Stimulated activated naive CD8-positive, alpha-beta T cell treated with anti-CD3 and anti-CD28 coated beads, Interleukin-15, Interleukin-2, amounts not matched to agents 100 ng/mL and 50 ng/mL, for 24 hours (primary cell): ENCODE results near the gene MYO9A.
"Not testable (repeated sequence)": the region's sequence is repeated elsewhere in the genome, so short reads cannot be mapped to it uniquely, and the experiment has no call there.

Experiments used
- H3K27ac Mint-ChIP-seq: one replicate; pipeline ENCODE4 v1.8.0; 2021; ENCODE audit warnings: mild to moderate bottlenecking, mixed read lengths
- H3K27me3 Mint-ChIP-seq: one replicate; pipeline ENCODE4 v1.8.0; 2021; ENCODE audit warnings: mixed read lengths
- H3K36me3 Mint-ChIP-seq: one replicate; pipeline ENCODE4 v1.8.0; 2021; ENCODE audit warnings: low read depth, mixed read lengths
- H3K4me1 Mint-ChIP-seq: one replicate; pipeline ENCODE4 v1.8.0; 2021; ENCODE audit warnings: low read depth, mixed read lengths
- H3K4me3 Mint-ChIP-seq: one replicate; pipeline ENCODE4 v1.8.0; 2021; ENCODE audit warnings: mild to moderate bottlenecking, mixed read lengths
- H3K9me3 Mint-ChIP-seq: one replicate; pipeline ENCODE4 v1.8.0; 2021; ENCODE audit warnings: mixed read lengths

The MYO9A gene

DNA sequence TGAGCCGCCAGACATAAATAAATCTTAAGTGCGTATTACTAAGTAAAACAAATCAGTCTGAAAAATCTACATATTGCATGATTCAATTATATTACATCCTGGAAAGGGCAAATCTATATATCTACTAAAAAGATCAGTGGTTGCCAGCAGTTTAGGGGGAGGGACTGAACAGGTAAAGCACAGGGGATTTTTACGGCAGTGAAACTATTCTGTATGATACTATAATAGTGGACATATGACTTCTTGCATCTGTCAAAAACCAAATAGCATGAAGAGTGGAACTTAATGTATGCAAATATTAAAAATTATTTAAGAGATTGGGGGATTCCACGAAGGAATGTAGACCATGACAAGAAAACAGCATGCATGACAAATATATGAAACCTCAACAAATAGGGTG is 111.6 kb downstream of the MYO9A start:
- Mint-ChIP-seq H3K27me3 (no peaks in the 10 kb centered on the region), H3K27ac (no peak overlapping the region), H3K9me3 (no peaks in the 10 kb centered on the region), H3K4me1 (no peaks in the 10 kb centered on the region), H3K36me3 (peaks cover 13% of the 10 kb centered on the region), H3K4me3 (no peak overlapping the region)

DNA sequence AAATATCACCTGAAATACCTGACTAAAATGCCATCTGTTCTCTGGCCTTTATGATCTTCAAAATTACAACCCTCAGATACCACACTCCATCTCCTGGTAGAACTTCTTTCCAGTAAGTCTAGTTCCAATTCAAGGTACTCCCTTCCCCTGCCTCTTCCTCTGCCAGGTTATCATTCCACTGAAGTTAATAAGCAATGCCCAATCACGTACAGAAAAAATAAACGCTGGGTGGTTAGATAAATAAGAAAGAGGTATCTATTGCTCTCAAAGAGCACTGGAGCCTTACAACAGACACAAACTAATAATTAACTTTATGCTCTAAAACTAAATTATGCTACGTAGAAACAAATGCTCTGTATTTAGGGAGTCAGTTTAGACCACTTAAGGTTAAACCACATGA is 112.5 kb downstream of the MYO9A start:
- H3K36me3 Mint-ChIP-seq, result peaks cover 19% of the 10 kb centered on the region
- no peaks in the 10 kb centered on the region for H3K4me1 Mint-ChIP-seq
- H3K9me3 Mint-ChIP-seq, result no peaks in the 10 kb centered on the region
- no peaks in the 10 kb centered on the region for H3K27me3 Mint-ChIP-seq
- no peak overlapping the region for H3K4me3 Mint-ChIP-seq
- H3K27ac Mint-ChIP-seq, result no peak overlapping the region

DNA sequence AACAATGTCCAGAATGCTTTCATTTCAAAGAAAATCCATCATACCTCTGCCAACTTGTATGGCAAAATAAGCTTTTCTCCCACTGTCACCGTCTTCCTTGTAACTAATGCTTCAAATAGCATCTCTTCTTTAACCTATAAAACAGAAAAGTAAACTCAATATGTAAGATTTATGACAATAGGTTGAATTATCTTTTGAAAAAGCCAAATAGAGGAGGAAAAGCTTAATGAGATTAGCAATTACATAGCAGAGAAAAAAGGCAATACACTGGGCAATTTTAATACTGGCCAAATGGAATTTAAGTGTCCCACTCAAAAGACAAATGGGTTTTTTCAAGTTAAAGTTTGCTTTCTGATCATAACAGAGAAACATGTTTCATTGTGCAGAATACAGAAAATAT is 118.1 kb downstream of the MYO9A start:
- Mint-ChIP-seq H3K36me3 (peaks cover 28% of the 10 kb centered on the region), H3K27ac (no peak overlapping the region), H3K27me3 (no peaks in the 10 kb centered on the region), H3K4me1 (no peaks in the 10 kb centered on the region), H3K4me3 (no peak overlapping the region), H3K9me3 (no peaks in the 10 kb centered on the region)

DNA sequence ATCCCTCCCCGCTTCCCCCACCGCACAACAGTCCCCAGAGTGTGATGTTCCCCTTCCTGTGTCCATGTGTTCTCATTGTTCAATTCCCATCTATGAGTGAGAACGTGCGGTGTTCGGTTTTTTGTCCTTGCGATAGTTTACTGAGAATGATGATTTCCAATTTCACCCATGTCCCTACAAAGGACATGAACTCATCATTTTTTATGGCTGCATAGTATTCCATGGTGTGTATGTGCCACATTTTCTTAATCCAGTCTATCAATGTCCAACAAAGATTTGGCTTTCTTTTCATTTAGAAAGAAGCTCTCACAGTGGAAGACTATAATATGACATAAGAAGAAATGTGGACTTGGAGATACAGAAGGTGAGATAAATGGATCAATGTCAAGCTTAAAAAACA is 119.2 kb downstream of the MYO9A start:
- H3K27ac Mint-ChIP-seq, H3K27me3 Mint-ChIP-seq, H3K4me1 Mint-ChIP-seq, H3K4me3 Mint-ChIP-seq, H3K9me3 Mint-ChIP-seq: not testable (repeated sequence)
- H3K36me3 Mint-ChIP-seq, result peaks cover 25% of the 10 kb centered on the region

DNA sequence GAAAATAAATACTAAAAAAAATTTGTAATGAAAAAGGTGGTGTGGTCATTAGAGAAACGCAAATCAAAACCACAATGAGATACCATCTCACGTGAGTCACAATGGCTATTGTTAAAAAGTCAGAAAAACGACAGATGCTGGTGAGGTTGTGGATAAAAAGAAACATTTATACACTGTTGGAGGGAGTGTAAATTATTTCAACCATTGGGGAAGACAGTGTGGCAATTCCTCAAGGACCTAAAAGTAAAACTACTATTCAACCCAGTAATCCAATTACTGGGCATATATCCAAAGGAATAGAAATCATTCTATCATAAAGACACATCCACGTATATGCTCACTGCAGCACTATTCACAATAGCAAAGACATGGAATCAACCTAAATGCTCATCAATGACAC is 120.3 kb downstream of the MYO9A start:
- Mint-ChIP-seq H3K9me3 (no peaks in the 10 kb centered on the region), H3K4me1 (no peaks in the 10 kb centered on the region), H3K27ac (no peak overlapping the region)

DNA sequence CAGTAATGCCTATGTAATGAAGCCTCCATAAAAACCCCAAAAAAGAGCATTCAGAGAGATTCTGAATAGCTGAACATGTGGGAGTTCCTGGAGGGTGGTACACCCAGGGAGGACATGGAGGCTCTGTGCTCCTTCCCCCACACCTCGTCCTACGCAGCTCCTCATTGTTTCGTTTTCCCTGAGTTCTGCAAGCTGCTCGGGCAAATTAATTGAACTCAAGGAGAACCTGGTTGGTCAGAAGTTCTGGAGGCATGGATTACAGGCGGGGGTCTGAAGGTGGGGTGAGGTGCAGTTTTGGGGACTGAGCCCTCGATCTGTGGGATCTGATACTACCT is 142.2 kb downstream of the MYO9A start:
- no peak overlapping the region for H3K4me3 Mint-ChIP-seq

More for the DNA sequence above, 120.3 kb downstream of the MYO9A start:
- Mint-ChIP-seq H3K36me3 (peaks cover 24% of the 10 kb centered on the region), H3K4me3 (no peak overlapping the region), H3K27me3 (no peaks in the 10 kb centered on the region)

DNA sequence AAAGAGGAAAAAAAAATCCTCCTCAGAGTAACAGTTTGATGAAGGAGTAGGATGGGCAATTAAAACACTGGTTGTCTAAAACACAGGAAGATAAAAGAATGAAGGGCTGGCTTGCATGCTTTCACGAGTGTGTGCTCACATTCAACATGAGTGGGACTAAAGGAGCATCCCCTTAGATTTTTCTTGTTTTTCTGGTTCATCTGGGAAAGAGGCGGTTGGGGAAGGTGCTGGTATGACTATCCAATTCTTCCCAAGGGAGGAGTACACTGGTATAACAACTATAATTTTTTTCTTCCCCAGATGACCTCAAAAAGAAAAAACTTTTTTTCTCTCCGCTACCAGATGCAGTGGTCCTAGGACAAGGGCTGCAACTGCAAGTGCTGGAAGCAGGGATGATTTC is 143.7 kb downstream of the MYO9A start:
- Mint-ChIP-seq H3K36me3 (peaks cover 21% of the 10 kb centered on the region), H3K27ac (no peak overlapping the region), H3K4me3 (no peak overlapping the region), H3K27me3 (no peaks in the 10 kb centered on the region), H3K4me1 (no peaks in the 10 kb centered on the region), H3K9me3 (no peaks in the 10 kb centered on the region)

More for the DNA sequence above, 142.2 kb downstream of the MYO9A start:
- no peaks in the 10 kb centered on the region for H3K27me3 Mint-ChIP-seq
- H3K36me3 Mint-ChIP-seq, result peaks cover 21% of the 10 kb centered on the region
- no peak overlapping the region for H3K27ac Mint-ChIP-seq
- H3K9me3 Mint-ChIP-seq, result no peaks in the 10 kb centered on the region
- no peaks in the 10 kb centered on the region for H3K4me1 Mint-ChIP-seq

DNA sequence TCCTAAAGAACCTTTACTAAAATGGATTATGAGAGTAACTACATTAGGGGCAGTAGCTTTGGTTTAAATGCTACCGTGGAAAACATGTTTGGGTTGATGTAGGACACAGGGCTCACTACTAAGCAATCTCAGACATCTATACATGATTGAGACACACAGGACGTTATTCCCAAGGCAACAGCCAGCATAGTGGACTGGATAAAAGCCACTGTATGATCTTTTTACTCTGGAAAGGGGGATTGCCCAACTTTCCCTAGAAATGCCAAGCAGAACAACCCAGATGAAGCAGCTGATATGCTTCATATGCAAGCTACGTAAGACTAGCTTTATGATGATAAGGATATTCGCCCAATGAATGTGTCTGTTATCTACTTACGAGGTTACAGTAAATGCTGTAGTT is 144.6 kb downstream of the MYO9A start:
- Mint-ChIP-seq H3K4me1 (no peaks in the 10 kb centered on the region), H3K4me3 (no peak overlapping the region), H3K9me3 (no peaks in the 10 kb centered on the region), H3K36me3 (peaks cover 17% of the 10 kb centered on the region), H3K27me3 (no peaks in the 10 kb centered on the region), H3K27ac (no peak overlapping the region)

DNA sequence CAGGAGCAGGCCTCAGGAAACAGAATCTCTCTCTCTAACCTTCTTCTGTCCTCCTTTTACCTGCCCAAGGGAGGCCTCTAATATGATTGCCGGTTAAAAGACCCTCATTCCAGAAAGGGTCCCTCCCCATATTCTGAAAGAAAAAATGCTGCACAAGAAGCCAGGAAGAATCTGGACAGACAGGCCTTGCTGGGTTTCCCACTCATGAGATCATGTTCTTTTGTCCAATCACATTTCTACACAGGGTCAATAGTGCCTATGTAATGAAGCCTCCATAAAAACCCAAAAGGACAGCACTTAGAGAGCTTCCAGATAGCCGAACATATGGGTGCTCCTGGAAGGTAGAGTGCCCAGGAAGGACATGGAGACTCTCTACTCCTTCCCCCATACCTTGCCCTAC is 146.0 kb downstream of the MYO9A start:
- H3K36me3 Mint-ChIP-seq, result peaks cover 15% of the 10 kb centered on the region
- no peaks in the 10 kb centered on the region for H3K4me1 Mint-ChIP-seq
- no peaks in the 10 kb centered on the region for H3K27me3 Mint-ChIP-seq
- no peak overlapping the region for H3K4me3 Mint-ChIP-seq
- no peaks in the 10 kb centered on the region for H3K9me3 Mint-ChIP-seq
- no peak overlapping the region for H3K27ac Mint-ChIP-seq

DNA sequence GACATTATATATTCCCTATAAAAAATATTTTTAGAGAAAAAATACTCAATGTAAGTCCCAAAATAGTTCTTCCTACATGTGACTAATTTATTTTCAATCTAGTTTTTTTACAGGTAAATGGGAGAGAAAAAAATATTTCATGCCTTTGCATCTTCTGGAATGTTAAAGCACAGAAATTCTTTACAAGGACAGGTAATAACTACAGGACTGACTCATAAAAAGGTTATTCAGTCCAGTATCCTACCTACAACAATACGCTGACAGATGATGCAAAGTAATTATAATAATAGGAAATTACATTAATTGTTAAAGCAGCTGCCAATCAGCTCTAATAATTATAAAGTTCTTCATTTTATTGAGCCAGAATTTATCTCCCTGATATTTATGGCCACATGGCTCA is 147.5 kb downstream of the MYO9A start:
- no peak overlapping the region for H3K4me3 Mint-ChIP-seq
- no peak overlapping the region for H3K27ac Mint-ChIP-seq
- H3K4me1 Mint-ChIP-seq, result no peaks in the 10 kb centered on the region
- no peaks in the 10 kb centered on the region for H3K9me3 Mint-ChIP-seq
- H3K27me3 Mint-ChIP-seq, result no peaks in the 10 kb centered on the region
- peaks cover 25% of the 10 kb centered on the region for H3K36me3 Mint-ChIP-seq

DNA sequence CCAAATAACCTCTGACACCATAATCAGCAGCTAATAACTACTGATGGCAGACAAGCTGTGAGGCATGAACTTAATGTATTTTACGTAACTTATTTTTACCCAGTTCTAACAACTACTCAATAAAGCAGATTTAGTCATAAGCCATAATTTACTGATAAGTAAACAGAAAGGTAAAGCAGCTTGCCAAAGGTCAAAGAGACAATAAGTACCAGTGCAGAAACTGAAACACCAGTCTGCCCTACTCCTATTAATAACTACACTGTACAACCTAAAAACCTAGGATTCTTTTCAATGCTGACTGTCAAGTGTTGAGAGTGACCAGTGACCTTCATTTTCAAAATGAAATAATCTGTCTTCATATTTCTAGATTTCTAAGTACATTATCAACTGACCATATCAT is 155.4 kb downstream of the MYO9A start:
- H3K36me3 Mint-ChIP-seq, result peaks cover 27% of the 10 kb centered on the region

DNA sequence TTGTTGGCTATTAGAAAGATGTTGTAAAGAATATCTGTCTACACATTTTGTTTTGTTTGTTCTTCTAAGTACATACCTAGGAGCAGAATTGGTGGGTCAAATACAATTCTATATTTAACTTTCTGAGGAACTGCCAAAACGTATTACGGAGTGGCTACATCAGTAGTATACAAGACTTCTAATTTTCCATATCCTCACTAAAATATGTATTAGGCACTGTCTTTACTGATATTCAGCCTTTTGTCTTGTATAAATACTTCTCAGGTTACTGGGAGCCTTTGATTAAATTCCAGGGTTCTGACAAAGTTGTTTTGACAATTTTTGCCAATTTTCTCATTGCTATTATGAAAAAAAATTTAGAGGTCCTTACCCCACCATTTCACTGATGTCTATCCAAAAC is 160.9 kb downstream of the MYO9A start:
- no peak overlapping the region for H3K4me3 Mint-ChIP-seq
- H3K36me3 Mint-ChIP-seq, result peaks cover 17% of the 10 kb centered on the region
- no peaks in the 10 kb centered on the region for H3K9me3 Mint-ChIP-seq
- no peak overlapping the region for H3K27ac Mint-ChIP-seq
- no peaks in the 10 kb centered on the region for H3K4me1 Mint-ChIP-seq
- no peaks in the 10 kb centered on the region for H3K27me3 Mint-ChIP-seq

More for the DNA sequence above, 155.4 kb downstream of the MYO9A start:
- H3K9me3 Mint-ChIP-seq, result no peaks in the 10 kb centered on the region
- no peak overlapping the region for H3K27ac Mint-ChIP-seq
- H3K27me3 Mint-ChIP-seq, result no peaks in the 10 kb centered on the region
- no peaks in the 10 kb centered on the region for H3K4me1 Mint-ChIP-seq
- no peak overlapping the region for H3K4me3 Mint-ChIP-seq

DNA sequence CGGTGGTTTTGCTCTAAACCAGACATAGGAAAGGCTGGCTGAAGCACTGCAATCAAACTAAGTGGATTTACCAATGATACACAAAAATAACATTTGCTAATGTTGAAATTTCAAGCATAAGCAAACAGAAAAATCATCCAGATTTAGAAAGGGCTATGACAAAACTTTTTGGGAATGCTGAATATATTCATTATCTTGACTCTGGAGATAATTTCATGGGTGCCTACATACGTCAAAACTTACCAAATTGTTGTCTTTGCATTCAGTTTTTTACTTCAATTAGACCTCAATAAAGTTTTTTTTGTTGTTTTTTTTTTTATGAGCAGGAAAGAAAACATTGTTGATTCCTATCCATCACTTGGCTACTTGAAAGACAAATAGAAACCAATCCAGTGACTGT is 166.8 kb downstream of the MYO9A start:
- peaks cover 15% of the 10 kb centered on the region for H3K36me3 Mint-ChIP-seq

DNA sequence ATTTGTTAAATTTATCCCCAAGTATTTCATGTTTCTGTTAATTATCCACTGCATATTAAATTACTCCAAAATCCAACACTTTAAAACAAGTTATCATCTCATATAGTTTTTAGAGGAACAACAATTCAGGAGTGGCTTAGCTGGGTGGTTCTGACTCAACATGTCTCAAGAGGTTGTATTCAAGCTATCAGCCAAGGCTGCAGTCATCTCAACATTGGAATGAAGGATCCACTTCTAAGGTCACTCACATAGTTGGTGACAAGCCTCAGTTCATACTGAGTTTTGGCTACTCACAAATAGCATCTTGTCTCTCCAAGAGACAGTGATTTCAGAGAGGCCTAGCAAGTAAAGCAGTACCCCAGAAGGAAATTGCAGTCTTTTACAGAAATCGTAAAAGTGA is 172.9 kb downstream of the MYO9A start:
- Mint-ChIP-seq H3K4me1 (no peaks in the 10 kb centered on the region), H3K9me3 (no peaks in the 10 kb centered on the region), H3K27ac (no peak overlapping the region), H3K36me3 (peaks cover 3% of the 10 kb centered on the region), H3K27me3 (no peaks in the 10 kb centered on the region), H3K4me3 (no peak overlapping the region)

More for the DNA sequence above, 166.8 kb downstream of the MYO9A start:
- no peak overlapping the region for H3K27ac Mint-ChIP-seq
- no peaks in the 10 kb centered on the region for H3K9me3 Mint-ChIP-seq
- H3K4me3 Mint-ChIP-seq, result no peak overlapping the region
- no peaks in the 10 kb centered on the region for H3K4me1 Mint-ChIP-seq
- no peaks in the 10 kb centered on the region for H3K27me3 Mint-ChIP-seq

DNA sequence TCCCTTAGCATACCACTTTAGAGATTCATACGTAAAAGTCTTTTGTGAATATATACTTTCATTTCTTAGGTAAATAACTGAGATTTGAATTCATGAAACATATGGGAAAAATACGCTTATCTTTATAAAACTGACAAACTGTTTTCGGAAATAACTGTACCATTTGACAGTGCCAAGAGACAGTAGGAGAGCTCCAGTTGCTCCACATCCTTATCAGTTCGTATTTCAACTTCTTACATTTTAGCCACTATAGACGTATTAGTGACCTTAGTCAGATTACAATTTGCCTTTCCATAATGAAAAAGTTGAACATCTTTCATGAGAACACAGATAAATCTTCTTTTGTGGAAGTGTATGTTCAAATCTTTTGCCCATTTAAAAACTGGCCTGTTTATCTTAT is 174.1 kb downstream of the MYO9A start:
- Mint-ChIP-seq H3K4me3 (no peak overlapping the region), H3K36me3 (peaks cover 6% of the 10 kb centered on the region), H3K9me3 (no peaks in the 10 kb centered on the region), H3K4me1 (no peaks in the 10 kb centered on the region), H3K27ac (no peak overlapping the region), H3K27me3 (no peaks in the 10 kb centered on the region)

DNA sequence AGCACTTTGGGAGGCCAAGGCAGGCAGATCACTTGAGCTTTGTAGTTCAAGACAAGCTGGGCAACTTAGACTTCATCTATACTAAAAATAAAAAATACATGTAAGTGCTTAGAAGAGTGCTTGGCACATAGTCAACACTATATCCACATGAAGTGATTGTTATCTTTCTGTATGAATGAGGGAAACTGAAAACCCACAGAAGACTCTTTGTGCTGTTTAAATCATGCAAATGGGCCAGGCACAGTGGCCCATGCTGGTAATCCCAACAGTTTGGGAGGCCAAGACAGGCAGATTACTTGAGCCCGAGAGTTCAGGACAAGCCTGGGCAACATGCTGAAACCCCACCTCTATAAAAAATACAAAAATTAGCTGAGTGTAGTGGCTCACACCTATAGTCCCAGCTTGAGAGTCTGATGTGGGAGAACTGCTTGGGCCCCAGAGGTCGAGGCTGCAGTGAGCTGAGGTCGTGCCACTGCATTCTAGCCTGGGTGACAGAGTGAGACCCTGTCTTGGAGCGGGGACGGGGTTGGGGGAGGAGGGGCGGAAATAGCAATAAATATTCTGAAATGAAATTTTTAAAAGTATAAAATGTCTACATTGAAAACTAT is 177.9 kb downstream of the MYO9A start:
- Mint-ChIP-seq H3K36me3 (peaks cover 24% of the 10 kb centered on the region), H3K27me3 (no peaks in the 10 kb centered on the region), H3K4me1 (no peaks in the 10 kb centered on the region), H3K4me3 (no peak overlapping the region), H3K9me3 (no peaks in the 10 kb centered on the region), H3K27ac (no peak overlapping the region)
